Stimulated activated CD4-positive, alpha-beta T cell treated with anti-CD3 and anti-CD28 coated beads, Interleukin-12 subunit alpha, Interleukin-12 subunit beta, amount 100 ng/mL, for 24 hours (primary cell): ENCODE measurements around the gene HS3ST3A1.
"Not testable (repeated sequence)": the region's sequence is repeated elsewhere in the genome, so short reads cannot be mapped to it uniquely, and the experiment has no call there.

ENCODE experiments used
- DNase-seq, 2 experiments: peaks; one replicate each; pipeline ENCODE4 v3.0.0-alpha.2; 2020; ENCODE audit warnings: low read depth in 2 of 2

The HS3ST3A1 gene

DNA sequence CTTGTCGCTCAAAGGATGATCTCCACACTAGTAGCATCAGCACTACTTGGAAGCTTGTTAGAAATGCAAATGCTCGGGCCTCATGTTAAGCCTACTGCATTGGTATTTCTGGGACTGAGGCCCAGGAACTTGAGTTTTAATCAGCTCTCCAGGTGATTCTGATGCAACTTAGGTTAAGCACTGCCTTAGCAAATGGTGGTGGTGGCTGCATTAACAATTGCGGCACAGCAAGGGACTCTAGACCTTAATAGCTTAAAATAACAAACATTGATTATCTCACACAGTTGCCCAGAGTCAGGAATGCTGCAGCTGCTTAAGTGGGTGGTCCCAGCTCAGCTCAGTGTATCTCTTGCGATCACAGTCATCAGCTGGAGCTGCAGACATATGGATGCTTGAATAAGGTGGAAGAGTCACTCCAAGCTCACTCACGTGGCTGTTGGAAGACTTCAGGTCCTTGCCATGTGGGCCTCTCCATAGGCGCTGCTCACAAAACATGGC is 25.8 kb downstream of the HS3ST3A1 start:
- no peak for DNase-seq

DNA sequence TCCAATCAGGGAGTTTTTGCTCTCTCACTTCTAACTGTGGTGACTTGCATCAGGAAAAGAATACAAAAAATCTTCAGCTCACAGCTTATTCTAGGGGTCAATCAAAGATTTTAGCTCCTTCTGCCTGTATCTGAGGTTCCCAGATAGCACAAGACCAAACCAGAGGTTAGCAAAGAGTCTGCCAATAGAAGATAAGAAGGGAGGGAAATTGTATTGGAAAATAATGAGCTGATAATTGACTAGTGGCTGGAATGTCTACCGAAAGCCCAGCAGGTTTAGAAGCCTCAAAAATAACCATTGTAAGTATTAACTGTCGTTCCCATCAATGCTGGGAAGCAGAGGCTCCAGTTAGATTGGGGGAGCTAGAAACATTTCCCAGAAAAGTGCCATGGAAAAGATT is 26.3 kb downstream of the HS3ST3A1 start:
- no peak for DNase-seq

DNA sequence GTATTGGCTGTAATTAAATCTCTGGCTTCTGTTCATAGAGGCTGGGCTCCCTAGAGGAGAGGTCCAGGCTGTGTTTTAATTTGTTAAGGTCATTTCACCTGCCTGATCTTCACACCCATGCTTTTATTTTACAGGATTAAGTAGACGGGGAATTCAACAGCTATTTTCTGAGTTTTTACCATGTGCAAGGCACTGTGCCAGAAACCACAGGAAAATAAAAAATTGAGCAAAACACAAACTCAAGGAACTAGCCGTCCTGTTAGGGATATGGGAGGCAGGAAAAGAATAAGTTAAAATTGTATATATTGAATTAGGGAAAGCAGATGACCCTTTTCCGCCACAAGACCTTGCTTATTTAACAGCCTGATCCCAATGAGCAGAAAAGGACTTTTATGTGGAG is 29.1 kb downstream of the HS3ST3A1 start:
- DNase-seq: no peak

DNA sequence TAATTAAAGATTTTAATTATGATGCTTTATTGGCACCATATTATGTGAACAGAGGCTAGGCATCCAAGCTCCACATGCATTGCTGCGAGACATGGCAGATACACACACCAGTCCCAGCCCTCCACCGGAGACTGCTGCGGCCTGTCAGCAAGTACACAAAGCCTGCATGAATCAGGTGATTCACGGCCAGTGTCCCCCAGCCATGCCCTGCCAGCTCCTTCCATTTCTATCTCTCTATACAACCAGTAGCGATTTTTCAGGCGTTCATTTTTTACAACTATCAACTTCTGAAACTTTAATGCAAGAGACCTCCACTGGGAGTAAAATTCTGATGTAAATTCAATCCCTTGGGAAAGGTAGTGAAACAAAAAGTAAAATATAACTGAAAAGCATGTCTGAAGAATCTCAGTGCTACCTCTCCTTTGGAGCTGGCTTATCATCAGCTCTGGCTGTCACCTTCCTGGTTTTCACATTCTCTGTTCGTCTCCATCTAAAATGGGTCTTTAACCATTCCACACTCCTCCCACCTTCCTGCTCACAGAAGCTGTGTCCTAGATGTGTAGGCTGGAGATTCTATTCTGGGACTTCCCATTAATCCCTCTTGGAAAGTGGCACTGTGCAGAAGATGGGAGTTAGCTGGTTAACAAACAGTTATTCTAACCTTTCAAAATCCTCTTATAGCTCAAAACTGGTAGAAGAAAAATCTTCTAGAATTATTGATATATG is 32.2 kb downstream of the HS3ST3A1 start:
- no peak for DNase-seq

DNA sequence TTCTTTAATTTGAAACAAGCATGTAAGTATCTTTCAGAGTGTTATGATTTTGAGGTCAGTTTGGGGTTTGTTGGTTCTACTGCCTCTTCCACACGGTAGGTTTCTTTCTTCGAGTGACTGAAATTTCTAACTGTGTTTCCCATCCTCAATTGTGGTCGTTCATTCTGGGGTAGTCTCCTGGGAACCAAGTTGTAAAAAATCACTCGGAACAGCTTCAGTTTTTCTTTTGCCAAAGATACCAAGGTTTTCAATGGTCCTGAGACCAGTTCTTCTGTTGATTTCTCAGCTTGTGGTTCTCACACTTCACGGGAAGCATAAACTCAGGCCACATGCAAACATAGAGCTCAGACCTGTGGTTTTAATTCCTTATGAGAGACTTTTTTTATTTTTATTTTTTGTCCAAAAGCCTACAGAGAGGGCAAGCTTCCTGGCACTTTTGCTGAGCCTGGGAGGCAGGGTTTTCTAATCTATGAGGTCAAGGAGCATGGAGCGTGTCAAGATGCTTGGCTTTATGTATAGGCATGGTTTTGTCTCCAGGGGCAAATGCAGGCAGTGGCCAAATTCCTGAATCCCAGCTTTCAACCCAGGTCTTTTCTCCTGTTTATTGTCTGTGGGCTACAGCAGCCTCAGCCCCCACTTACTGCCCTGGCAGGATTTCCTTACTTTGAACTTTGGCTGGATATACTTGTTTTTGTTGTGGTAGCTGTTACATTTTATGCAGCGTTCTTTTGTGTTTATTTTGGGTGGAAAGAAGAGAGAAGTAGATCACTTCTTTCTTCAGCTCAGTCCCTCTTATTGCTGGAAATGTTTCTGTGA is 32.9 kb downstream of the HS3ST3A1 start:
- DNase-seq: no peak

DNA sequence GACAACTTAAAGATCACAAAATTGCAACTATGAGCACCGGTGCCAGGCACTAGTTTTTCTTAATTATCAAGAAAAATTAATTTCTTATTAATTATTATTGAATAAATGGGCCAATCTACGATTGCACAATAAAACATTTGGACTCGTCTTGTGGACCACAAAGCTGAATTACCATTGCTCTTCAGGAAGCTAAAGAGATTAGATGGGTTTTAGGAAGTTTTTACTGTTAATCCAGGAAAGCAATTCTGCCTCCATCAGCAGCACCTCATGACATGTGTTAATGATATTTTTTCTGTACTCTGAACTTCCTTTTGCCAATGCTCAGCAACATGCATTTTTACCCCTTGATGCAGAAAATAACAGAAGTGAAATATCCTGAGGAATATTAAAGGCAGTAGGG is 37.9 kb downstream of the HS3ST3A1 start:
- no peak for DNase-seq

DNA sequence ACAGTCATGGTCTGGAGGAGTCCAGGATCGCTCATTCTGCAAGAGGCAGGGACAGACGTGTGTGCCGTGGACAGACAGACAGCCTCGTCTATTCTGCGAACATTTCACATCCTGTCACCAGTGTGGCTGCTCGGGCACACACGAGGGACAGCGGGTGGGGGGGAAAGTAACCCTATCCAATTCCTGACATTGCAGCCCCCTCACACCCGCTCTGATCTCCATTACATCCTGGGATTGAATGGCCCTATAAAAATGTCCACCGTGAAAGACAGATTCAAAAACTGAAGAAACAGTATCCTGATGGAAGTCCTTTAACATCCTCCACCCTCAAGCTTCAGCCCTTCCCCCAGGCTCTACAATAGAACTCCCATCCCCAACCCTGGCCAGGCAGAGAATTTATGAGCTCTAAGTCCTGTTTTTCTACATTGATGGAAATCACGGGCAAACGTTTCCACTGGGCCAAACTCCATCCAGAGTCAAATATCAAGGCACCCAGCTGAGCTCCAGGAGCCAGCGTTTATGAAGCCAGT is 39.4 kb downstream of the HS3ST3A1 start:
- no peak for DNase-seq

DNA sequence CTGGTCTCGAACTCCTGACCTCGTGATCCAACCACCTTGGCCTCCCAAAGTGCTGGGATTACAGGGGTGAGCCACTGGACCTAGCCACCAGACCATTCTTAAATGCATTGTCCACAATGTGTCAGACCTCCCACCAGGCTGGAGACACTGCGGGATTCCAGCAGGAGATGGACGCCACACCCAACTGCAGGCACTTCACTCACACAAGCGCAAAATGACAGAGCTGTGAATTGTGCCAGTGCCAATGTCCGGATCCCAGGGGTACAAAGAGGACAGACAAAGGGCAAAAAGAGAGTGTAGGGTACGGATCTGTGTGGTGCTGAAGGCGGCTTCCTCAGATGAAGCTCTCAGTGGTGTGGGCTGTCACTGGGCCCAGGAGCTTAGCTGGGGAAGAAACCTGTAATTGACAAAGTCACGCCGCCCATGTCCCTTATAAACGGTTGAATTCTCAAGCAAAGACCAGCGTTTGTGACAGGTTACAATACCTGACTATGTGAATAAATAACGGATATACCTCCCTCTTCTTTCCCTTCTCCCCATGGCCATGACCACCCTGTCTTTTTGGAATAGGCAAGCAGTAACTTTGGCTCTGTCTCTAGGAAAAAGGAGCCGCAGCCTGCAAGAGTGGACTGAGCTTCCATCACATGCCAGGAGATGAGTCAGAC is 40.0 kb downstream of the HS3ST3A1 start:
- no peak for DNase-seq

DNA sequence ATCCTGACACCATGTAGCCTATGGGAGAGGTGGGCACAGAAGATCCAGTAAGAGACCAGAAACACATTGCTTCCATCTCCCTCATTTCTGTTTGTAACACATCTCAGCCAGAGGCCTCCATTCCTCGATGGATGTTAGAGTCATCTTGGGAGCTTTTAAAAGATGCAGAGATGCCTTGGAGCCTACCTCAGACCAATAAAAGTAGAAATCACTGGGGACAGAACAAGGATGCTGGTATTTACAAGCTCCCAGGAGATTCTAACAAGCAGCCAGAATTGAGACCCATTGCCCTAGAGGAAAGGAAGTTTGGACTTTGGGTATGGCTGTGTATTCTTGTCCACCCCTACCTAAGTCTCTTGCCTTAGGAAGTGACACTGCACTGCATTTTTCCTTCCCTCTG is 40.8 kb downstream of the HS3ST3A1 start:
- DNase-seq: no peak

DNA sequence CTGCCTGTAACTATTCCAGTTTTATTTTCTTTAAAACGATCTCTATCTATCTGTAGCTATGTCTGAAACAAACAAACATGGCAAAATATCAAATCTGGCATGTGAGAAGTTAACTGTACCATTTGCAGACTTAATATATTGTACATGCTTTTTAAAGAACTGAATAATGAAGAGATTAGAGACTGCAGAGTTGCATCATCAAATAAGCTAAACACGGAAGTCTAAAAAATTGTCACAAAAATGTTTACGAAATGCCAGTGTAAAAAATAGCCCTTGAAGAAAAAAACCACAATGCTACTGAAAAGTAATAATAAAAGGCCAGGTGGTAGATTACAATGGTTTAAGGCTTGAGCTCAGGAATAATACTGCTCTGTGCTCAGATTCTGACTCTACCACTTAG is 43.1 kb downstream of the HS3ST3A1 start:
- DNase-seq: no peak

DNA sequence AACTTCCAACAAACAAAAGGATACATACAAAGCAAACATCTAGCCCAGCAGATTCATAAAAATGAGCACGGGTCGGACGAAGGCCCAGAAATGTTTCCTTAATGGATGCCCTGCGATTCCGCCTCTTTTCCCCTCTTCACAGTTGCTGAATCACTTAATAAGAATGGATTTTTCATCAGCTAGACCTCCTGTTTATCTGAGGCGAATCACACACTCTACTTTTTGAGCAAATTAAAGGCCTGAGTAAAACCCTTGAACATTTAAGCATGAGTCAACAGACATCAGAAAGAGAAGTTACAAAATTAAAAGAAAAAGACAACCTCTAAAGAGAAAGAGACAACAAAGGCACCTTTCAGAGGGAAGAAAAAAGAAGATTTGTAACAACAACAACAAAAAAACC is 44.7 kb downstream of the HS3ST3A1 start:
- DNase-seq: no peak

DNA sequence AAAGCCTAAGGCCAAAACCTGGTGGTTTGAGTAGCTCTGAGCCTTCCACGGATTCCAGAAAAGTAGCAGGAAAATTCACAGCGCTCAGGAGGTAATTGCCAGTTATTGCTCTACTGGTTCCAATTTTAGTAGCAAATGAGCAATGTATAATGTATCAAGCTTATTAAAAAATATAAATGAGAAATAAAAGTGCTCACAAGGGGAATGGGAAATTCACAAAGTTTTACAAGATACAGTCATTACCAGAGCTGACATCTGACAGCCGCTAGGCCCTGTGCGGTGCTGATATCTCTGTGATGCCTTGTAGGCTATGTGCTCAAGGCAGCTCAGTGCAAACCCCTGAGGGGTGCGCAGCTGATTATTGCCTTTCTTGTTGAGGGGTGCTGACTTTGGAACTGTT is 47.5 kb downstream of the HS3ST3A1 start:
- DNase-seq: no peak

DNA sequence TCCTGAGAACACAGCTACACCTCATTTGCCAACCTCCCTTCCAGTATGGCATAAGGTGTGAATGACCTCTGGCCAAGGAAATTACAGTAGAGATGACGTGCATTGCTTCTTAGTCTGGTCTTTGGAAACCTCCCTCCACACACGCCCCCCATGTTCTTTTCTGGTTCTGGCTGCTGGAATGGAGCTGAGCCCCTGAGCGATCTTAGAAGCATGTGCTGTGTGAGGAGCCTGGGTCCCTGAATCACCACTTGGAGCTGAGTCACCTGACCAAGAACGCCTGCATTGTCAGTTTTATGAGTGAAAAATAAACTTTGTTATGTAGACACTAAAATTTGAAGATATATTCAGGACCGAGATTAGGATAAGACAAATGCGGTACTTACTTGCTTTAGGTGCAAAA is 51.4 kb downstream of the HS3ST3A1 start:
- no peak for DNase-seq

DNA sequence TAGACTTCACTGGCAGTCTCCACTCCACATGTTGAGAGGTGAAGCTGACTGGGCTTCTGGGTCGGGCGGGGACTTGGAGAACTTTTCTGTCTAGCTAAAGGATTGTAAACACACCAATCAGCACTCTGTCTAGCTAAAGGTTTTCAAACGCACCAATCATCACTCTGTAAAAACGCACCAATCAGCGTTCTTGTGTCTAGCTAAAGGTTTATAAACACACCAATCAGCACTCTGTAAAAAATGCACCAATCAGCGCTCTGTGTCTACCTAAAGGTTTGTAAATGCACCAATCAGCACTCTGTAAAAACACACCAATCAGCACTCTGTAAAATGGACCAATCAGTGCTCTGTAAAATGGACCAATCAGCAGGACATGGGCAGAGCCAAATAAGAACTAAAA is 53.2 kb downstream of the HS3ST3A1 start:
- DNase-seq: not testable (repeated sequence)

DNA sequence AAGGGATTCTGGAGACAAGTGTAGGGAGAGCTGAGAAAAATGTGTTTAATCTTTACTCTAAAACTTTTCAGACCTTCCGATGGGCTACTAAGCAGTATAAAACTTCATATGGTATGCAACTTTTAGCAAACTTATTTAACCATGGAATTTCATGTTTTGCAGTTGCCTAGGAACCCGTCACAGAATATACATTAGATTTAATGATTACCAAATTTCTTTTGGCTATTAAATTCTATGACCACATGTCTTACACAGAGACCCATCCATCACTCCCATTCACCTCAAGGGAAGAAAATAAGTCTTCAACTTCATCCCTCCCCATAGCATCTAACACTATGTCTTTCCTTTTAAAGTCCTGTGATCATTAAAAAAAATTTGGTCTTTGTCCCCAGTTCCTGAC is 54.9 kb downstream of the HS3ST3A1 start:
- DNase-seq: no peak

DNA sequence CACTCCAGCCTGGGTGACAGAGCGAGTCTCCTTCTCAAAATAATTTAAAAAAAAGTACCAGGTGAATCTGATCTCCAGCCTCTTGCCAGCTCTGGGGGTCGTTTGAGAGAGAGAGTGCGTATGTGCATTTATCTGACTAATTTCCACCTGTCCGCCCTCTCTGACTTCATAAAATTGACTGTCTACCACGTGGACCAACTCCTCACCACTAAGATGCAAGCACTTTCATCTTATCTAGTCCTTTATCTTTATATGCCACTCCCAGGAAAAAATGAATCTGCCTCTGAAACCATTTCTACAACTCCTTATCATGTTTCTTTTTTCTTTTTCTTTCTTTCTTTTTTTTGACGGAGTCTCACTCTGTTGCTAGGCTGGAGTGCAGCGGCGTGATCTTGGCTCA is 55.8 kb downstream of the HS3ST3A1 start:
- no peak for DNase-seq

DNA sequence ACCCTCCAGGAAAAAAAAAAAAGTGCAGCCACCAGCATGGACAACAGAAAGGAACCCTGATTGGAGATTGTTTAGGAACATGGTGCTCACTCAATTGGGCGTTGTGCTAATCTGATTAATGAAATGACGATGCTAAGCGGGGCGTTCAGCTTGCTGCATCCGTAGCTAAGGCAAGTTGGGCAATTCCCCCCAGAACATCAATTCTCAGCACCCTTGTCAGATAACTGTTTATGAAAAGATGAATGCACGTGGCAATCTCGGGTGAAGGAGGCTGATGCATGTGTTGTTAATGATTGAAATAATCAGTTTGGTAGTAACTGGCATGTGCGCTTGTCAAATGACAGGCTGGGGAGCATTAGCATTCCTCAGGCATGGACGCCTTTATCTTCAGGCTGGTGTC is 57.0 kb downstream of the HS3ST3A1 start:
- DNase-seq: no peak

DNA sequence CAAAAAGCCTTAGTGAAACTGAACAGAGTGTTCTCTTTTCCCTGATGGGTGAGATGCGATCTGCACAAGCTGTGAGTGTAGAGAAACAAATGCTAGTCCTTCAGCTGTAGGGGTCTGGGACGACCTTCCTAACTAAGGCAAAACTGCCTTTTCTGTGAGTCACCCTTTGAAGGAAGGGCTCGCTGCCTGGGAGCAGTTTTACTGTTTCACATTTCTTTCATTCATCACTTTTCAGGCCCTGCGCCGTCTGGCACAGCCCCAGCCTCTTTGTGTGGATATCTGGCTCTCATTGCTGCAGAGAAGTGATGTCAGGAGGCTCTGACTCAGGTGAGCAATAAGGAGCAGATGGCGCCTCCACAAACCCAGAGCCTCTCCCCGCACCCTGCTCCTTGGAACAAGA is 57.4 kb downstream of the HS3ST3A1 start:
- no peak for DNase-seq

DNA sequence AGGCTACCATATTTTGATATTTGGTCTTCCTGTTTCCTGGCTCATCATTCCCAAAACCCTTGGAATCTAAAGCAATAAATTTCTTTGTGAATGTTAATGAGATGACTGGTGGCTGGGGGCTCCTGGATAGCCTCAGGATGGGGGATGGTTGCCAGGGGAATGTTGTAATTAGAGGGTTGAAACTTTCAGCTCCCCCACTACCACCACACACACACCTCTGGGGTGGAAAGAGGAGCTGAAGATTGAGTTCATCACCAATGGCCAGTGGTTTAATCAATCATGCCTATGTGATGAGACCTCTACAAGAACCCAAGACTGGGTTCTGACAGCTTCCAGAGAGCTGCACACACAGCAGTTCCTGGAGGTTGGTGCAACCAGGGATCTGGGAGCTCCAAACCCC is 59.1 kb downstream of the HS3ST3A1 start:
- DNase-seq: no peak

DNA sequence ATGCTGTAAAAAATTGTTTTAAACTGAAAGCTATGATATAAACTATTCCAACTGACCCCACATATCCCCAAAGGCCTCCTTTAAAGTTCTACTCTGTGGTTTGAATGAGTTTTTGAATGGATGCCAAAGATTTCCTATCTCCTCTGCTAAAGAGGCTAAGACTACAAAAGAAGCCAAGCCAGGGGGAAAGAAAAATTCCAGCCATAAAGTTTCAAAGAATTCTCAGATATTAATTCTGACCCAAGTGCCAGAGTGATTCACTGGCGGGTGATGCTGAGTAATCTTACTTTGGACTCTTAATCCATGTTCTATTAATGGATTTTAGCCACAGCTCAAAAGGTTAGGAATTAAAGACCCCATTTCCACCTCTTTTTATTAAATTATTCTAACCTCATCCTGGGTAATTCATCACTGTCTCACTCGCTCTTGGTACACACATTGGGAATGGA is 60.7 kb downstream of the HS3ST3A1 start:
- DNase-seq: no peak

DNA sequence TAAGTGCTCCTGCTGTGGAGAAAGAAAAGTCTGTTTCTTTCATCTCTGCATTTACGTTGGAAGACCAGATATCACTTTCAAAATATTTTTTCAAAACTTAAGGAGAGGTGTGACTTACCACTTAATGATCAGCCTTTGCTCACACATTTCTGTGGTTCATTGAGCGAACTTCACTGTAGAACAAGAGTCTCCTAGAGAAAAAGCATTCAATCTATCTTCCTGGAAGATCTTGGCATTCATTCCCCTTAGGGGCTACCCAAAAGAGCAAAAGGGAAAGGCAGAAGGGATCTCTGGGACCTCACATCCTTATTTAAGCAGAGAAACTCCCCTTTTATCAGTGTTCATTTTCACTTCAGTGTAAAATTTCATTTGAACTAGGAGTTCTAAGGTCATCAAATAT is 61.2 kb downstream of the HS3ST3A1 start:
- no peak for DNase-seq

DNA sequence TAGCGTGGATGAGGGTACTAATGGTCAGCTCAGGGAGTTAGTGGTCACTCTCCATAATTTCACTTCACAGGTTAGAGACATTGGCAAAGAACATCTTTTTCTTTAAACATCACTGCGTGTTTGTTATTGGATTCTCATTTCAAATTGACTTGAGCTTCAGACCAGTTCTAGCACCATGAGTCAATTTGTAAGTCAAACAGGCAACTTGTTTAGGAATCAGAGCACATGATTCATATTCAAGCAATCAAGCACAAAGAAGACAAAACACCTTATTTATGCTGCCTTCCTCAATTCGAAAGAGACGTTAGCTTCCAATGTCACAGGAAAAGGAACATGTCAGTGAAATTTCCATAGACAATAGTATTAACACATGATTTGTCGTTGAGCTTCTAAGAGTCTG is 62.3 kb downstream of the HS3ST3A1 start:
- no peak for DNase-seq
